H9 (cell line): ENCODE results near the gene RNF5. TPM values are rescaled to one million over a fixed set of nuclear protein-coding genes. Genes with fewer than 3 reads are reported as not detected.

Source experiments
- DNase-seq: peaks from one replicate; pipeline ENCODE4 v3.0.0-alpha.2; 2017
- H2AFZ ChIP-seq: one replicate; pipeline ENCODE4 v1.6.1; 2013; ENCODE audit warnings: mild to moderate bottlenecking, low read length, control low read depth, moderate library complexity
- H2AK5ac ChIP-seq: 2 replicates; pipeline ENCODE4 v1.6.1; 2013; ENCODE audit warnings: low read length, control low read depth, mixed read lengths; ENCODE audit not compliant: insufficient read length
- H2BK120ac ChIP-seq: one replicate; pipeline ENCODE4 v1.6.1; 2013; ENCODE audit warnings: low read depth, mild to moderate bottlenecking, low read length, control low read depth, inconsistent platforms; ENCODE audit not compliant: poor library complexity, severe bottlenecking
- H2BK12ac ChIP-seq: 2 replicates; pipeline ENCODE4 v1.6.1; 2013; ENCODE audit warnings: low read length, control low read depth, mixed read lengths, low read depth; ENCODE audit not compliant: insufficient read length
- H2BK15ac ChIP-seq: 2 replicates; pipeline ENCODE4 v1.6.1; 2013; ENCODE audit warnings: low read depth, low read length, control low read depth
- H2BK20ac ChIP-seq: one replicate; pipeline ENCODE4 v1.6.1; 2013; ENCODE audit warnings: low read depth, mild to moderate bottlenecking, low read length, control low read depth, inconsistent platforms; ENCODE audit not compliant: poor library complexity, severe bottlenecking
- H2BK5ac ChIP-seq: 2 replicates; pipeline ENCODE4 v1.6.1; 2013; ENCODE audit warnings: low read length, control low read depth, mixed read lengths; ENCODE audit not compliant: insufficient read length
- H3K14ac ChIP-seq: 2 replicates; pipeline ENCODE4 v1.6.1; 2013; ENCODE audit warnings: low read length, control low read depth; ENCODE audit not compliant: insufficient read depth
- H3K18ac ChIP-seq: 2 replicates; pipeline ENCODE4 v1.6.1; 2013; ENCODE audit warnings: low read depth, mild to moderate bottlenecking, mixed read lengths, low read length, control low read depth; ENCODE audit not compliant: insufficient read length
- H3K23ac ChIP-seq: 2 replicates; pipeline ENCODE4 v1.6.1; 2013; ENCODE audit warnings: low read length, control low read depth, mixed read lengths, low read depth; ENCODE audit not compliant: insufficient read length
- H3K23me2 ChIP-seq: 2 replicates; pipeline ENCODE4 v1.6.1; 2013; ENCODE audit warnings: low read depth, mild to moderate bottlenecking, mixed read lengths, low read length, control low read depth; ENCODE audit not compliant: insufficient read length, poor library complexity, severe bottlenecking
- H3K27ac ChIP-seq: 2 replicates; pipeline ENCODE4 v1.5.1; 2013; ENCODE audit warnings: low read length, control low read depth, mixed read lengths, low read depth; ENCODE audit not compliant: insufficient read length
- H3K27me3 ChIP-seq: 2 replicates; pipeline ENCODE4 v1.6.1; 2013; ENCODE audit warnings: low read length, control low read depth, inconsistent platforms; ENCODE audit not compliant: insufficient read depth
- H3K4ac ChIP-seq: 2 replicates; pipeline ENCODE4 v1.6.1; 2013; ENCODE audit warnings: low read depth, mild to moderate bottlenecking, control low read depth, inconsistent platforms, low read length, moderate library complexity
- H3K4me1 ChIP-seq: 2 replicates; pipeline ENCODE4 v1.6.1; 2013; ENCODE audit warnings: low read length, control low read depth, inconsistent platforms; ENCODE audit not compliant: insufficient read depth
- H3K4me2 ChIP-seq: 2 replicates; pipeline ENCODE4 v1.6.1; 2013; ENCODE audit warnings: low read length, control low read depth, mixed read lengths; ENCODE audit not compliant: insufficient read length, insufficient read depth
- H3K56ac ChIP-seq: 2 replicates; pipeline ENCODE4 v1.6.1; 2013; ENCODE audit warnings: low read depth, mild to moderate bottlenecking, mixed read lengths, low read length, control low read depth; ENCODE audit not compliant: insufficient read length
- H3K79me1 ChIP-seq: 2 replicates; pipeline ENCODE4 v1.6.1; 2013; ENCODE audit warnings: low read depth, mild to moderate bottlenecking, moderate library complexity, low read length, control low read depth, inconsistent platforms; ENCODE audit not compliant: insufficient read depth, poor library complexity, severe bottlenecking
- H3K79me2 ChIP-seq: 2 replicates; pipeline ENCODE4 v1.6.1; 2013; ENCODE audit warnings: low read length, control low read depth, inconsistent platforms; ENCODE audit not compliant: insufficient read depth
- H3K9ac ChIP-seq: 2 replicates; pipeline ENCODE4 v1.6.1; 2013; ENCODE audit warnings: low read length, control low read depth, mixed read lengths; ENCODE audit not compliant: insufficient read length; ENCODE audit errors: extremely low read depth
- H3K9me3 ChIP-seq: one replicate; pipeline ENCODE4 v1.6.1; 2013; ENCODE audit warnings: low read depth, low read length, inconsistent platforms; ENCODE audit not compliant: control insufficient read depth
- H3T11ph ChIP-seq: one replicate; pipeline ENCODE4 v1.6.1; 2013; ENCODE audit warnings: mild to moderate bottlenecking, low read length, control low read depth, inconsistent platforms
- H4K20me1 ChIP-seq: one replicate; pipeline ENCODE4 v1.6.1; 2013; ENCODE audit not compliant: control insufficient read depth, insufficient read length, insufficient read depth
- H4K5ac ChIP-seq: 2 replicates; pipeline ENCODE4 v1.6.1; 2013; ENCODE audit warnings: low read depth, mild to moderate bottlenecking, mixed read lengths, low read length, control low read depth; ENCODE audit not compliant: insufficient read length
- H4K8ac ChIP-seq: replicated peaks from 2 replicates; pipeline ENCODE4 v1.6.1; 2013; ENCODE audit warnings: low read length, control low read depth, mixed read lengths, low read depth; ENCODE audit not compliant: insufficient read length
- H4K91ac ChIP-seq: 2 replicates; pipeline ENCODE4 v1.6.1; 2013; ENCODE audit warnings: low read depth, mild to moderate bottlenecking, moderate library complexity, mixed read lengths, low read length, control low read depth; ENCODE audit not compliant: insufficient read length
- H3K27ac Mint-ChIP-seq, 3 experiments: 2 replicates in 2 of 3; 3 replicates in 1 of 3; pipeline ENCODE4 v1.8.0; 2020 to 2021; ENCODE audit warnings: mixed read lengths in 3 of 3, mild to moderate bottlenecking in 1 of 3, moderate library complexity in 1 of 3
- H3K27me3 Mint-ChIP-seq: 2 replicates; pipeline ENCODE4 v1.8.0; 2021; ENCODE audit warnings: low read depth, mild to moderate bottlenecking, moderate library complexity, mixed read lengths
- H3K36me3 Mint-ChIP-seq, 3 experiments: 2 replicates in 2 of 3; 3 replicates in 1 of 3; pipeline ENCODE4 v1.8.0; 2020 to 2021; ENCODE audit warnings: low read depth in 3 of 3, mixed read lengths in 3 of 3; ENCODE audit not compliant: insufficient read depth in 1 of 3
- H3K4me1 Mint-ChIP-seq, 2 experiments: 2 replicates each; pipeline ENCODE4 v1.8.0; 2020; ENCODE audit warnings: mixed read lengths in 2 of 2
- H3K4me3 Mint-ChIP-seq, 2 experiments: 2 replicates in 1 of 2; 3 replicates in 1 of 2; pipeline ENCODE4 v1.8.0; 2020 to 2021; ENCODE audit warnings: mild to moderate bottlenecking in 2 of 2, mixed read lengths in 2 of 2, moderate library complexity in 1 of 2
- H3K9me3 Mint-ChIP-seq, 2 experiments: 2 replicates in 1 of 2; 3 replicates in 1 of 2; pipeline ENCODE4 v1.8.0; 2020; ENCODE audit warnings: mild to moderate bottlenecking in 2 of 2, mixed read lengths in 2 of 2, moderate library complexity in 1 of 2
- CTCF ChIP-seq: fragments of 200-600 bp; sonication (generic); conservative IDR thresholded peaks from 3 replicates; pipeline ENCODE4 v1.8.0; 2021; ENCODE audit warnings: antibody characterized with exemption, mild to moderate bottlenecking
- WGBS: extraction: QIAGEN DNeasy Blood & Tissue Kit; methylation state at CpG from one replicate; pipeline ENCODE4 v1.1.7; 2013; ENCODE audit warnings: missing lambda C conversion rate, low lambda C conversion rate, mixed read lengths; ENCODE audit not compliant: insufficient read length; ENCODE audit errors: extremely low coverage; 5-methylcytosine and 5-hydroxymethylcytosine counted together
- total RNA-seq: library from RNA; stranded (reverse); gene quantifications from 2 replicates; pipeline ENCODE4 v1.2.1, GENCODE V29; 2021

Gene RNF5
- total RNA-seq, 1 experiment from 2014 or later: 116 TPM

DNA sequence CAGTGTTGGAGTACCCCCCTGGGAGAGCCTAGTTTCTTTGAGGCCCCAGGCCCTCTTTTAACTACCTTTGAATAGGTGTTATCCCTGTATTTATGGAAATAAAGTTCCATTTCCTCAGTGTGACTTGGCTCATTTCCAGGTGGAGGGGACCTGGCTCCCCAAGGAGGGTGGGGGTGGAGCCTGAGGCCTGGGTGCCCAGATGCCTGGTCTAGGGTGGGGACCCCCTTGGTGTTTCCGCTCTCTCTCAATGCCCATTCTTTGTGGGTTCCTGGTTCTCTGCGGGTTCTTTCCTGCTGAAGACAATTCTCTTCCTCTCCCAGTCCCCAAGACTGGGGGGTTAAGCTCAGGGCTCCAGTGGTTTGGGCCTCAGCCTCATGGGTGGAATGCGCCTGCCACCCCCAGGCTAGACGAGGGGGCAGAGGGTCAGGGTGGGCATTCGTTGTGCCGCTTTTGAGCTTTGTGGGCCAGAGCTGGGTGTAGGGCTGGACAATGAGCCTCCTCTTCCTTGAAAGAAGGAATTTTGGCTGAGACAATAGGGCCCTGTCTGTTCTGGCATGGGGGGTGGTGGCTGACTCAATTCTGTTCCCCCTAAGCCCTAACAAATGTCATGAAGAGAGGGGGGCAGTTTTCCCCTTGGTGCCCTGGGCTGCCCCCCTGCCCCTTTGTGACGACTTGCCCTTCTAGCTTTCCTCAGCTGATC is 14.5 kb upstream of the RNF5 start:
- H3K9ac ChIP-seq: no peak overlapping the region
- no peak for TF ChIP-seq CTCF
- H3T11ph ChIP-seq: no peak overlapping the region
- Mint-ChIP-seq H3K4me3 (no peak overlapping the region), H3K4me1 (peaks cover 3 to 23% of the 10 kb centered on the region in 2 experiments; a peak in 2 of 4 replicates), H3K27me3 (no peaks in the 10 kb centered on the region; the same call in 1 of the 2 replicates), H3K9me3 (no peaks in the 10 kb centered on the region), H3K36me3 (peaks cover 23 to 64% (median 44%) of the 10 kb centered on the region in 3 experiments), H3K27ac (peak overlapping the region in 1 of 3 experiments; percentile 78; a peak in 2 of 7 replicates)
- no peaks in the 10 kb centered on the region for H3K23me2 ChIP-seq
- no peaks in the 10 kb centered on the region for H3K79me1 ChIP-seq
- no peak for DNase-seq
- no peak overlapping the region for H2BK5ac ChIP-seq
- H2AFZ ChIP-seq: no peak overlapping the region
- WGBS: no CpG with 5 or more reads among the region's 7 CpGs
- no peak overlapping the region for H4K5ac ChIP-seq
- H3K4me2 ChIP-seq: no peak overlapping the region
- no peaks in the 10 kb centered on the region for H3K79me2 ChIP-seq
- no peak overlapping the region for H2BK20ac ChIP-seq
- no peak overlapping the region for H3K18ac ChIP-seq
- H3K4me1 ChIP-seq: no peaks in the 10 kb centered on the region
- H3K56ac ChIP-seq: no peak overlapping the region
- H3K4ac ChIP-seq: no peak overlapping the region
- H2AK5ac ChIP-seq: no peak overlapping the region
- no peak overlapping the region for H2BK15ac ChIP-seq
- H3K27ac ChIP-seq: no peak overlapping the region
- H4K20me1 ChIP-seq: no peaks in the 10 kb centered on the region
- H3K14ac ChIP-seq: no peak overlapping the region
- H3K27me3 ChIP-seq: no peaks in the 10 kb centered on the region
- H4K91ac ChIP-seq: no peak overlapping the region
- H3K9me3 ChIP-seq: no peaks in the 10 kb centered on the region
- no peak overlapping the region for H4K8ac ChIP-seq
- no peak overlapping the region for H2BK120ac ChIP-seq
- H3K23ac ChIP-seq: no peak overlapping the region
- H2BK12ac ChIP-seq: no peak overlapping the region
